ENCODE measurements around the gene RAB44.

The RAB44 gene

GRCh38 chr6:36746251-36746650, 48.6 kb downstream of the RAB44 start:
- no peaks in the 10 kb centered on the region for H3K36me3 ChIP-seq (ENCODE audit: control insufficient read depth in 2 of 2, insufficient read depth in 2 of 2, low read length in 2 of 2)
- H3K4me3 ChIP-seq (ENCODE audit: low read length in 2 of 2) = no peak overlapping the region
- H3K27me3 ChIP-seq (ENCODE audit: control insufficient read depth in 1 of 2, insufficient read depth in 2 of 2, low read length in 2 of 2) = peaks cover 0 to 2% of the 10 kb centered on the region in 2 donors
- H3K4me1 ChIP-seq (ENCODE audit: control insufficient read depth, insufficient read depth, low read length) = no peaks in the 10 kb centered on the region
- H3K9me3 ChIP-seq (ENCODE audit: control insufficient read depth in 2 of 2, low read length in 2 of 2) = peaks cover 6 to 22% of the 10 kb centered on the region in 2 donors
- H3K27ac ChIP-seq (ENCODE audit: low read length) = no peak overlapping the region
- H3K9ac ChIP-seq (ENCODE audit: low read length in 2 of 2) = no peak overlapping the region

GRCh38 chr6:36749829-36750489, 52.3 kb downstream of the RAB44 start:
- Histone ChIP-seq H3K27me3 (ENCODE audit: control insufficient read depth in 1 of 2, insufficient read depth in 2 of 2, low read length in 2 of 2) (no peaks in the 10 kb centered on the region), H3K36me3 (ENCODE audit: control insufficient read depth in 2 of 2, insufficient read depth in 2 of 2, low read length in 2 of 2) (no peaks in the 10 kb centered on the region), H3K4me1 (ENCODE audit: control insufficient read depth, insufficient read depth, low read length) (peaks cover 3% of the 10 kb centered on the region), H3K27ac (ENCODE audit: low read length) (no peak overlapping the region), H3K9ac (ENCODE audit: low read length in 2 of 2) (no peak overlapping the region), H3K9me3 (ENCODE audit: control insufficient read depth in 2 of 2, low read length in 2 of 2) (peaks cover 6 to 22% of the 10 kb centered on the region in 2 donors), H3K4me3 (ENCODE audit: low read length in 2 of 2) (no peak overlapping the region)

- peaks cover 6 to 22% of the 10 kb centered on the region in 2 donors for H3K9me3 ChIP-seq (ENCODE audit: control insufficient read depth in 2 of 2, low read length in 2 of 2)
- H3K27ac ChIP-seq (ENCODE audit: low read length) = no peak overlapping the region
- no peaks in the 10 kb centered on the region for H3K27me3 ChIP-seq (ENCODE audit: control insufficient read depth in 1 of 2, insufficient read depth in 2 of 2, low read length in 2 of 2)
- H3K36me3 ChIP-seq (ENCODE audit: control insufficient read depth in 2 of 2, insufficient read depth in 2 of 2, low read length in 2 of 2) = no peaks in the 10 kb centered on the region
- peaks cover 3% of the 10 kb centered on the region for H3K4me1 ChIP-seq (ENCODE audit: control insufficient read depth, insufficient read depth, low read length)
- H3K4me3 ChIP-seq (ENCODE audit: low read length in 2 of 2) = no peak overlapping the region
- no peak overlapping the region for H3K9ac ChIP-seq (ENCODE audit: low read length in 2 of 2)
Measured at GRCh38 chr6:36751091-36751490, 53.5 kb downstream of the RAB44 start.

- no peak overlapping the region for H3K4me3 ChIP-seq (ENCODE audit: low read length in 2 of 2)
- no peak overlapping the region for H3K27ac ChIP-seq (ENCODE audit: low read length)
- H3K36me3 ChIP-seq (ENCODE audit: control insufficient read depth in 2 of 2, insufficient read depth in 2 of 2, low read length in 2 of 2) = no peaks in the 10 kb centered on the region
- peaks cover 6 to 22% of the 10 kb centered on the region in 2 donors for H3K9me3 ChIP-seq (ENCODE audit: control insufficient read depth in 2 of 2, low read length in 2 of 2)
- H3K27me3 ChIP-seq (ENCODE audit: control insufficient read depth in 1 of 2, insufficient read depth in 2 of 2, low read length in 2 of 2) = no peaks in the 10 kb centered on the region
- peaks cover 3% of the 10 kb centered on the region for H3K4me1 ChIP-seq (ENCODE audit: control insufficient read depth, insufficient read depth, low read length)
- H3K9ac ChIP-seq (ENCODE audit: low read length in 2 of 2) = no peak overlapping the region
Measured at GRCh38 chr6:36751833-36752186, 54.2 kb downstream of the RAB44 start.

GRCh38 chr6:36752187-36752885, 54.7 kb downstream of the RAB44 start:
- H3K9ac ChIP-seq (ENCODE audit: low read length in 2 of 2) = no peak overlapping the region
- no peak overlapping the region for H3K4me3 ChIP-seq (ENCODE audit: low read length in 2 of 2)
- H3K4me1 ChIP-seq (ENCODE audit: control insufficient read depth, insufficient read depth, low read length) = peaks cover 3% of the 10 kb centered on the region
- H3K36me3 ChIP-seq (ENCODE audit: control insufficient read depth in 2 of 2, insufficient read depth in 2 of 2, low read length in 2 of 2) = no peaks in the 10 kb centered on the region
- H3K27me3 ChIP-seq (ENCODE audit: control insufficient read depth in 1 of 2, insufficient read depth in 2 of 2, low read length in 2 of 2) = no peaks in the 10 kb centered on the region
- H3K27ac ChIP-seq (ENCODE audit: low read length) = no peak overlapping the region
- H3K9me3 ChIP-seq (ENCODE audit: control insufficient read depth in 2 of 2, low read length in 2 of 2) = peaks cover 6 to 22% of the 10 kb centered on the region in 2 donors

GRCh38 chr6:36752886-36753506, 55.4 kb downstream of the RAB44 start:
- Histone ChIP-seq H3K27ac (ENCODE audit: low read length) (no peak overlapping the region), H3K4me3 (ENCODE audit: low read length in 2 of 2) (no peak overlapping the region), H3K9me3 (ENCODE audit: control insufficient read depth in 2 of 2, low read length in 2 of 2) (peaks cover 6 to 22% of the 10 kb centered on the region in 2 donors), H3K9ac (ENCODE audit: low read length in 2 of 2) (no peak overlapping the region), H3K4me1 (ENCODE audit: control insufficient read depth, insufficient read depth, low read length) (peaks cover 3% of the 10 kb centered on the region), H3K36me3 (ENCODE audit: control insufficient read depth in 2 of 2, insufficient read depth in 2 of 2, low read length in 2 of 2) (no peaks in the 10 kb centered on the region), H3K27me3 (ENCODE audit: control insufficient read depth in 1 of 2, insufficient read depth in 2 of 2, low read length in 2 of 2) (no peaks in the 10 kb centered on the region)

- peaks cover 3% of the 10 kb centered on the region for H3K4me1 ChIP-seq (ENCODE audit: control insufficient read depth, insufficient read depth, low read length)
- no peaks in the 10 kb centered on the region for H3K36me3 ChIP-seq (ENCODE audit: control insufficient read depth in 2 of 2, insufficient read depth in 2 of 2, low read length in 2 of 2)
- H3K27ac ChIP-seq (ENCODE audit: low read length) = no peak overlapping the region
- H3K9me3 ChIP-seq (ENCODE audit: control insufficient read depth in 2 of 2, low read length in 2 of 2) = peaks cover 6 to 14% of the 10 kb centered on the region in 2 donors
- H3K4me3 ChIP-seq (ENCODE audit: low read length in 2 of 2) = no peak overlapping the region
- H3K9ac ChIP-seq (ENCODE audit: low read length in 2 of 2) = no peak overlapping the region
- no peaks in the 10 kb centered on the region for H3K27me3 ChIP-seq (ENCODE audit: control insufficient read depth in 1 of 2, insufficient read depth in 2 of 2, low read length in 2 of 2)
Measured at GRCh38 chr6:36753671-36754405, 56.2 kb downstream of the RAB44 start.

- Histone ChIP-seq H3K27ac (ENCODE audit: low read length) (no peak overlapping the region), H3K27me3 (ENCODE audit: control insufficient read depth in 1 of 2, insufficient read depth in 2 of 2, low read length in 2 of 2) (no peaks in the 10 kb centered on the region), H3K36me3 (ENCODE audit: control insufficient read depth in 2 of 2, insufficient read depth in 2 of 2, low read length in 2 of 2) (no peaks in the 10 kb centered on the region), H3K4me1 (ENCODE audit: control insufficient read depth, insufficient read depth, low read length) (peaks cover 3% of the 10 kb centered on the region), H3K4me3 (ENCODE audit: low read length in 2 of 2) (no peak overlapping the region), H3K9ac (ENCODE audit: low read length in 2 of 2) (no peak overlapping the region), H3K9me3 (ENCODE audit: control insufficient read depth in 2 of 2, low read length in 2 of 2) (peaks cover 3 to 10% of the 10 kb centered on the region in 2 donors)
Measured at GRCh38 chr6:36754582-36755434, 57.2 kb downstream of the RAB44 start.

- H3K4me3 ChIP-seq (ENCODE audit: low read length in 2 of 2) = no peak overlapping the region
- peaks cover 3% of the 10 kb centered on the region for H3K4me1 ChIP-seq (ENCODE audit: control insufficient read depth, insufficient read depth, low read length)
- H3K27ac ChIP-seq (ENCODE audit: low read length) = no peak overlapping the region
Measured at GRCh38 chr6:36755435-36756348, 58.1 kb downstream of the RAB44 start.

More at GRCh38 chr6:36755435-36756348, 58.1 kb downstream of the RAB44 start:
- Histone ChIP-seq H3K36me3 (ENCODE audit: control insufficient read depth in 2 of 2, insufficient read depth in 2 of 2, low read length in 2 of 2) (no peaks in the 10 kb centered on the region), H3K9ac (ENCODE audit: low read length in 2 of 2) (no peak overlapping the region), H3K27me3 (ENCODE audit: control insufficient read depth in 1 of 2, insufficient read depth in 2 of 2, low read length in 2 of 2) (no peaks in the 10 kb centered on the region), H3K9me3 (ENCODE audit: control insufficient read depth in 2 of 2, low read length in 2 of 2) (peaks cover 0 to 1% of the 10 kb centered on the region in 2 donors)
